PC-3 (cell line): ENCODE measurements around the gene ANP32A.

Experiments used
- CTCF ChIP-seq: fragments of 300-600 bp; sonication (generic); conservative IDR thresholded peaks from 2 replicates; pipeline ENCODE4 v1.5.1; 2017; ENCODE audit warnings: antibody characterized with exemption, low read depth, mild to moderate bottlenecking, low read length
- EZH2phosphoT487 ChIP-seq: fragments of 300-600 bp; sonication (generic); IDR thresholded peaks from 2 replicates; pipeline ENCODE4 v1.6.1; 2018; ENCODE audit warnings: mild to moderate bottlenecking, antibody characterized with exemption, low read length, borderline replicate concordance

GRCh38 chr15:68797191-68797590 is 23.5 kb downstream of the ANP32A start:
- TF ChIP-seq EZH2phosphoT487 (no peak), CTCF (no peak)
